ENCODE data around the gene UBE2L6.

Gene UBE2L6

GRCh38 chr11:57527056-57527631 is 40.3 kb downstream of the UBE2L6 start:
- DNase-seq, result peak; percentile 71 to 77

GRCh38 chr11:57523419-57523818 is 44.1 kb downstream of the UBE2L6 start:
- DNase-seq, result no peak

DNA sequence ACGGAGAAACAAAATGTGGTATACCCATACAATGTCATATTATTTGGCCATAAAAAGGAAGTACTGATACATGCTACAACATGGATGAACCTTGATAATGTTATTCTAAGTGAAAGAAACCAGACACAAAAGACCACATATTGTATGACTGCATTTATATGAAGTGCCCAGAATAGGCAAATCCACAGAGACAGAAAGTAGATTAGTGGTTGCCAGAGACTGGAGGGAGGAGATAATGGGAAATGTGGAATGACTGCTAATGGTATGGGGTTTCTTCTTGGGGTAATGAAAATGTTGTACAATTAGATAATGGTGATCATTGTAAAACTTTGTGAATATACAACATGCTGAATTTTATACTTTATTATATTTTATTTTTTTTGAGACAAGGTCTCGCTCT is 46.4 kb downstream of the UBE2L6 start:
- DNase-seq, result no peak

- DNase-seq, result no peak
These were observed 51.4 kb downstream of the UBE2L6 start for GRCh38 chr11:57516061-57516443.

GRCh38 chr11:57515332-57516060 is 52.0 kb downstream of the UBE2L6 start, which contains the start of gene SLC43A1:
Gene SLC43A1 (minus strand): TSS chr11:57515702. CDS start chr11:57514111, 1,591 bp downstream.
- DNase-seq, result peak in 1 of 2 donors; percentile 16

- DNase-seq, result peak in 1 of 2 donors; percentile 44
These were observed 52.7 kb downstream of the UBE2L6 start for GRCh38 chr11:57514538-57515331.

DNA sequence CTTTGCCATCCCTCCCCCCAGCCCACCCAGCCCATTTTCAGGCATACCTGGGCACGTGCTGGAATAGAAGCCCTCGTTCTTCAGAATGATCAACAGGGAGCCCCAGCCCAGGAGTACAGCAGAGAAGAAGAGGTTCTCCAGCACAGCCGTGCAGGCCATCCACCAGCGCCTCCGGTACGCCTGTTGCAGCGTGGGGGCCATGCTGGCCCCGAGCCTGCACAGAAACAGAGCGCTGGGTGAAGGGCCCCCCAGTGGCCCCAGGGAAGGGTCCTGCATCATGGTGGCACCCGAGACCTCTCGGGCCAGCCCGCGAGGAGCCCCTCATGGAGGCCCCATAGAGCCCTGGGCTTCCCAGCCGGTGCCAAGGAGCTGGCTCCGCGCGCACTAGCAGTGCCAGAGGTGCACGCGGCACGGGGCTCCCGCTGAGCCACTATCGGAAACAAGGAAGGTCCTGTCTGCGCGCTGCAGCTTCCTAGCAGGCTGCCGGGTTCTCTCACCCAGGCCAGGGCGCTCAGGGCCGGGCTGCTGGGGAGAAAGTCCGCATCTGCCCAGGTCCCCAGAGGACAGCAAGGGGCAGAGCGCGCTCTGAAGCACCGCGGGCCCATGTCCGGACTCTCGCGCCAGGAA is 53.4 kb downstream of the UBE2L6 start:
- DNase-seq, result peak in 1 of 2 donors; percentile 27

DNA sequence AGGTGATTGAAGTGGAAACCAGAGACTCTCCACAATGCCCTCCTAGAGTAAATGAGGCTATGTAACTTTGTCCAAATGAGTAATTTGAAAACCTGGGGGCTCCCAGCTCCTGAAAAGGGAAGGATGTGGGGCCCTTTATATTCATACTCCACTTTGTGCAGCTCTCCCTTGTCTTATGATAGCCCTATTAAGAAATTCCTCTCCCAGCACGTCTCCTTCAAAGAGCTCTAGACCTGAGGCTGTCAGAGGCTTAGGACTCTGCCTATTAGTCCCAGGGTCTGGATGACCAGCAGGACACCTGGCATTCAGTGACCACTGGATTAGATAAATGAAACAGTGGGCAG is 54.0 kb downstream of the UBE2L6 start:
- no peak for DNase-seq

DNA sequence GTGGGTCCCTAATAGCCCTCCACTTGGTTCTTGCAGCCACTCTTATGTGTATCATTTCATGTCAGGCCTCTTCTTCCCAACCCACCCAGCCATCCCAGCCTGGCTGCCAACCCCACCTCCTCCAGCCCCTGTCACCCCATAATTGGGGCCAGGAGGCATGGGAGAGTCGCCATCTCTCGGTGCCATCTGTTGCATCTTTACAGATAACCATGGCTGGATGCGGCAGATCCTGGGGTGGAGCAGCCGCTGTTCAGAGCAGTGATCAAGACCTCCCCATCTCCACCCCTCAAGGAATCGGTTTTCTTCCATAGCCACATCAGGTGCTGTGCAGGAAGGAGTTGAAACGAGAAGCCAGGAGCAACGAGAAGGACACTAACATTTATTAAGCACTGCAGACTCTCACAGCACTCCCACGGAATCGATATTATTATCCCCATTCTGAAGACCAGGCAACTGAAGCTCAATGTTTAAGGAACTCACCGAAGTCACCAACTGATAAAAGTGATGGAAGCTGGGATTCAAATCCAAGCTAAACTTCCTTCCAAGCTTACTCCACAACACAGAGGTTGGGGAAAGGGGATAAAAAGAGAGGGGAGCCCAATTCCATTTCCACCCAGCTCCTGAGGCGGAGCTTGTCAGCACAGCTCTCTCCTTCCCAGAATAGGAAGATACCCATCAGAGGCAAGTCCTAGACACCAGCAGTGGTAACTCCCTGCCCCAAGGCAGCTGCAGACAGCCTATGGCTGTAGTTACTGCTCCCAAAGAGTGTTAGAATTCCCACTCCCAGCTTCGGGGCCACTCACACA is 54.6 kb downstream of the UBE2L6 start:
- no peak for DNase-seq

DNA sequence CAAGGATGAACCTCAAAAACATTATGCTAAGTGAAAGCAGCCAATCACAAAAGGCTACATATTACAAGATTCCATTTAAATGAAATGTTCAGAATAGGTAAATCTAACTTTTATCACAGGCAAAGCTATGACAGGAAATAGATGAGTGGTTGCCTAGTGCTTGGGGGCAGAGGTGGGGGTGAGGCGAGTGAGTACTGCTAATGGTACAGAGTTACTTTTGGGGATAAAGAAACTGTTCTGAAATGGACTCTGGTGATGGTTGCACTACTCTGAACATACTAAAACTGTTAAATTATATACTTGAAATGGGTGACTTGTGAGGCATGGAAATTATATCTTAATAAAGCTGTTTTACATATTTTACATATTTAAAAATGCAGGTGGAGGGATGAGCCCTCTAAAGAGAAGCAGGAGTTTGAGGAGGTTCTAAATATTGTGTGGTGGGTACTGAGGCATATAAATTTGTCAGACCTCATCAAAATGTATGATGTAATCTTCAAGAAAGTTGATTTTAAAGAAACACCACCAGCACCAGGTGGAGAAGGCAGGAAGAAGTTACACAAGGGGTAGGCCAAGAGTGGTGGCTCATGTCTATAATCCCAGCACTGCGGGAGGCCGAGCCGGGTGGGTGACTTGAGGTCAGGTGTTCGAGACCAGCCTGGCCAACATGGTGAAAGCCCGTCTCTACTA is 55.6 kb downstream of the UBE2L6 start:
- no peak for DNase-seq

DNA sequence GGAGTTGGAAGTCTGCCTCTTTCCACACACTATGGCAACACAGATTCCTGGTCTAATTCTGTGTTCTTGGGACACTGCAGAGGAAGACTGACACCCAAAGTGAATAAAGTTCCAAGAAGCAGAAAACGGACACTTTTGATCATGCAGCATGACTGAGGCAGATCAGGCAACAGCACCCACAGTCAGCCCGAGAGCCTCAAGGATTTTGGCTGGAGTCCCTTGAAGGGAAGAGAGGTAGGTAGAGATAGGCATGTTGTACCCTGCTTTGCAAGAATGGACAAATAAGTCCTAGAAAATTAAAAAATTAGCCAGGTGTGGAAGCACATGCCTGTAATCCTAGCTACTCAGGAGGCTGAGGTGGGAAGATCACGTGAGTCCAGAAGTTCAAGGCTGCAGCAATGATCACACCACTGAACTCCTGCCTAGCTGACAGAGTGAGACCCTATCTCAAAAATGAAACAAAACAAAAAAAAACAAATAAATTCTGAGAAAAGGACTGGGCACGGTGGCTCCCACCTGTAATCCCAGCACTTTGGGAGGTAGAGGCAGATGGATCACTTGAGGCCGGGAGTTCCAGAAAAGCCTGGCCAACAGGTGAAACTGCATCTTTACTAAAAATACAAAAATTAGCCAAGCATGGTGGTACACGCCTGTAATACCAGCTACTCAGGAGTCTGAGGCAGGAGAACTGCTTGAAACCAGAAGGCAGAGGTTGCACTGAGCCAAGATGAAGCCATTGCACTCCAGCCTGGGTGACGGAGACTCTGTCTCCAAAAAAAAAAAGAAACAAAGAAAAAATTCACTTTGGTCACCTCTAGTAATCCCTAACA is 58.9 kb downstream of the UBE2L6 start:
- no peak for DNase-seq

DNA sequence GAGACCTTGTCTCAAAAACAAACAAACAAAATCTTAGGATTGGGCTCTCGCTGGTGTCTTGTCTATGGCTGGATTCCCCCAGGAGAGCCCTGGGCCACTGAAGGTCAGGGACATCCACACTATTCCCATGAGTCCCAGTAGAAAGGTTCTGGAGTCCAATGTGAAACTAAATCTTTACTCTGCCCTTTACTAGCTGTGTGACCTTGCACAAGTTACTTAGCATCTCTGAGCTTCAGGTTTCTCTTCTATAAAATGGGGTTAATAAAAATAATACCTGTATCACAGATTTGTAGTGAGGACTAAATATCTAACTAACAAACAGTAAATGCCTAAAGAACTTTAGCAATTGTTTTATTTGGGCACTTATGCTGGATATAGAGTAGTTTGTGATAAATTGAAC is 61.0 kb downstream of the UBE2L6 start:
- no peak for DNase-seq

DNA sequence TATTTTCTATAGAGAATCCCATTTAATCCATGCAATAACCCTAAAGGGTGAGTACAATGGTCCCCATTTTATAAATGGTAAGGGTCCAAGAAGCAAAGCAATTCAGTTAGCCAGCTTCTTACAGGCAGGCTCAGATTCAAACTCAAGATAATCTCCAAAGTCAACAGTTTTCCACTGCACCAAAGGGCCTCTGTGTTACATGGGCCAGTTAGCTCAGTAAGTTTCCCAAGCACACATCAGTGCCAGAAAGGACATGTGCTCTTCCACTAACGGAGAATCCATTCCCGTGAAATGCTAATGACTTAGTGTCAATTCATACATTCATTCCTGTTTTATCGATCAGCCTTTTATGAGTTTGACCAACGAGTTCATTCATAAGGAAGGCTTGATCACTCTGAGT is 63.0 kb downstream of the UBE2L6 start:
- DNase-seq, result no peak

DNA sequence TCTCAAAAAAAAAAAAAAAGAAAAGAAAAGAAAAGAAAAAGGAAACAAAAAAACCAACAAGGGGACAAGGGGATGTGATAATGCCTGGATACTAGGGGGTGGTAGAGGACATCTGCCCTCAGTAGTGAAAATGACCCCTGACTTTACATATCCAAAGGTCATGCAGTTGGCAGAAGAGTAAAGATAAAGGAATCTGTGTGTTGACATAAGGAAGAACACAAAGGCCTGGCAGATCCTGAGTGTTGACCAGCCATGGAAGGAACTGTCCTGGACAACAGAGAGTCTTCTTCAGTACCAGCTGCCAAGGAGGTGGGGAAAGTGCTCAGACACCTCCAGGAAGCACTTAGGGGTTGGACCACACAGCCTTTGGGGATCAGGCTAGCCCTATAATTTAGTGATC is 64.6 kb downstream of the UBE2L6 start:
- no peak for DNase-seq

- no peak for DNase-seq
These were observed 65.1 kb downstream of the UBE2L6 start for GRCh38 chr11:57502376-57502775.

DNA sequence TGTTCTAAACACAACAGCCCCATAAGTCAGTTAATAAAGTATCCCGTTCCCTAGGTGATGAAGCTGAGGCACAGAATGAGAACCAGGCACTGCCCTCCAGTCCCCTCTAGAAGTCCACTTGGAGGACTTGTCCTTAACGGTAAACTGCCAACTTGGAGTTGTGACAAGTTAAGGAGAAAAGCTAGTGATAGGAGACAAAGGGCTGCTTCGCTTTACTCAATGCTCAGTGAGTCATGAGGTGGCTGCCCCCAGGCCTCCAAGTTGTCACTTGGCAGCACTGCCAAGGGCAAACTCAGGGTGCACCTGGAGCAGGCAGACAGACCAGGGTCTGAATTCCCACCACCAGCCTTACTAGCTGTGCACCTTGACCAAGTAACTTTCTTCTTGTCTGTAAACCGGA is 65.5 kb downstream of the UBE2L6 start:
- no peak for DNase-seq
